Activated CD8-positive, alpha-beta memory T cell treated with anti-CD3 and anti-CD28 coated beads, Interleukin-2, amount 50 U/mL, for 48 hours (primary cell): Measurements from ENCODE around the gene OR4S1.
"Not testable (repeated sequence)": the region's sequence is repeated elsewhere in the genome, so short reads cannot be mapped to it uniquely, and the experiment has no call there.

ENCODE experiments used
- DNase-seq: peaks from one replicate; pipeline ENCODE4 v3.0.0-alpha.2; 2020

Gene OR4S1

GRCh38 chr11:48305923-48306322, at the start of gene OR4S1:
Gene OR4S1, plus strand, starts transcription at chr11:48306223. Its CDS starts 0 bp downstream, at chr11:48306223.
- DNase-seq, result no peak

GRCh38 chr11:48261600-48261999, 44.4 kb upstream of the OR4S1 start:
- DNase-seq, result no peak

GRCh38 chr11:48263423-48263911, 42.6 kb upstream of the OR4S1 start, which contains the start of gene OR4X1:
Gene OR4X1, plus strand, starts transcription at chr11:48263861. Its CDS starts 0 bp downstream, at chr11:48263861.
- no peak for DNase-seq

GRCh38 chr11:48270621-48271020, 35.4 kb upstream of the OR4S1 start:
- no peak for DNase-seq

GRCh38 chr11:48272606-48273005, 33.4 kb upstream of the OR4S1 start:
- DNase-seq, result no peak

GRCh38 chr11:48307760-48308386, 1.9 kb downstream of the OR4S1 start:
- DNase-seq, result peak; percentile 82

- DNase-seq, result not testable (repeated sequence)
Measured at GRCh38 chr11:48313590-48313989, 7.6 kb downstream of the OR4S1 start.

GRCh38 chr11:48319813-48320212, 13.8 kb downstream of the OR4S1 start:
- not testable (repeated sequence) for DNase-seq

- not testable (repeated sequence) for DNase-seq
Measured at GRCh38 chr11:48324620-48325019, 18.6 kb downstream of the OR4S1 start, which contains the start of gene OR4C3. Gene OR4C3, plus strand, starts transcription at chr11:48324920. Its CDS starts 102 bp downstream, at chr11:48325022.

- DNase-seq, result no peak
Measured at GRCh38 chr11:48341466-48341865, 35.4 kb downstream of the OR4S1 start.

- DNase-seq, result not testable (repeated sequence)
Measured at GRCh38 chr11:48342505-48342904, 36.5 kb downstream of the OR4S1 start.

GRCh38 chr11:48346286-48346685, 40.3 kb downstream of the OR4S1 start:
- not testable (repeated sequence) for DNase-seq

- no peak for DNase-seq
Measured at GRCh38 chr11:48354013-48354412, 48.0 kb downstream of the OR4S1 start.

GRCh38 chr11:48354677-48355076, 48.7 kb downstream of the OR4S1 start:
- DNase-seq, result no peak
